Measurements from ENCODE around the gene RNASE12.

The RNASE12 gene

DNA sequence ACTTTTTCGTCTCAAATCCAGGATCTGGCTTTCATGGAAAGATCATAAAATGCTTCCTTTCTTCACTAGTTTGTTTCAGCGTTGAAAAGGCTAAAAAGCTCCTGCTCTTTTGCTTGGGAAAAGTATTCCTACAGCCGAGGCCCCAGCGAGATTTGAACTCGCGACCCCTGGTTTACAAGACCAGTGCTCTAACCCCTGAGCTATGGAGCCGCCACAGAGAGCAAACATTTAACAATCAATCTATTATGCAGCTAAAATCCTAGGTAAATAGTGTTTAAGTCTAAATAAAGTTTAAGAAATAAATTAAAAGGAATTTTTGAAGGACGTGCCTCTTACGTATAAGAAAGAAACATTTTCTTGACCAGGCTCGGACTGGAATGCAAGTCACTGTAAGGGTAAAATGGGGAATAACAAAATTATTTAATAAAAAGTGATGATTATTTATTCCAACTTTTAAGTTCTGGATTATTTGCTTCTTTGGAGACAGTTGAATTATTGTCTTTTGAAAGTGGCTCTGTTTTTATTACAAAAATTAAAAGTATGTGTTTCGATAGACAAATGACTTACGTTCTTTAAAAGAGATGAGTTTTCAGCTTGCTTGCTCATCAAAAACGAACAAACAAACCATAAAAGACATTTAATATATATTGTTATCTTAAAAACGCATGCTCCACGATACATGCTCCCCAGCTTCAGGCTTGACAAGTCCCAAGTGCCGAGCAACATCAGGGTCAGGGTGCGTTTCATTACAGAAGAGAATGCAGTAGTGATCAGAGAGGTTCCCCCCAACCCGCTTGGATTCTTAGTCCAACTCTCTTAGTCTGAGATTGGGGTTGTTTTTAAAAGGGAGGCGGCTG lies 40.1 kb upstream of the RNASE12 start:
- TF ChIP-seq TEAD4 (IDR thresholded peaks at IDR 0.05) (peak; percentile 88), NFIC (IDR thresholded peaks at IDR 0.05) (no peak), ZBTB7A (IDR thresholded peaks at IDR 0.05; ENCODE audit: low read depth) (no peak)

DNA sequence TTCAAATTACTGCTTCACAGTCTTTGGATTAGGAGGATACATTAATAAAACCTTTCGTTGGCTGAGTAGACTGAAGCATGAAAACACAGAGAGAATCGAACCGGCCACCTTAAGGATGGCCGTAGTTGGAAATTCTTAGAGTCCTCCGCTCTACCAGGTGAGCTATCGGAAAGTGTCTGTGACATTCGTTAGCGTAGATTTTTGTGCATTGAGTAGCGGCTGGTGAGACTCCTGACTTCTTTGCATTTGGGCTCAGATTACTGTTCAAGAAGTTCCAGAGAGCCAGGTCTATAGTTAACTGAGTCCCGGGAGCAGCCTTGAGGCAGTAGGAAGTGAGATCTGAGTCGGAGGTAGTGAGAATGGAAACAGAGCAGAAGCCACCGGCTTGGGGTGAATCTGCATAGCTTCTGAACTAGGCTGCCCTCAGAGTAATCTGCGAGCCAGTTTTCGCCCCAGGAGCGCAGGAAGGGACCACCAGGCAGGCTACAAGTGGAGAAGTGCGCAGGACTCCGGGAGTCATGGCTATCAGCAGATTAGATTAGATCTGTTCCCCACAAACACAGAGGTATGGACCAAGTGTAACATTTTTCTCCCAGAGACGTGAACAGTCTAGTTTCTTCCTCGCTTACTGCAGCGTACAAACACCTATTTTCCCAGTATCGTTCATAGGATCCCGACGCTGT lies 39.3 kb upstream of the RNASE12 start:
- TF ChIP-seq TEAD4 (IDR thresholded peaks at IDR 0.05) (peak; percentile 70), FOXM1 (IDR thresholded peaks at IDR 0.05; ENCODE audit: borderline replicate concordance, low read depth) (no peak)

DNA sequence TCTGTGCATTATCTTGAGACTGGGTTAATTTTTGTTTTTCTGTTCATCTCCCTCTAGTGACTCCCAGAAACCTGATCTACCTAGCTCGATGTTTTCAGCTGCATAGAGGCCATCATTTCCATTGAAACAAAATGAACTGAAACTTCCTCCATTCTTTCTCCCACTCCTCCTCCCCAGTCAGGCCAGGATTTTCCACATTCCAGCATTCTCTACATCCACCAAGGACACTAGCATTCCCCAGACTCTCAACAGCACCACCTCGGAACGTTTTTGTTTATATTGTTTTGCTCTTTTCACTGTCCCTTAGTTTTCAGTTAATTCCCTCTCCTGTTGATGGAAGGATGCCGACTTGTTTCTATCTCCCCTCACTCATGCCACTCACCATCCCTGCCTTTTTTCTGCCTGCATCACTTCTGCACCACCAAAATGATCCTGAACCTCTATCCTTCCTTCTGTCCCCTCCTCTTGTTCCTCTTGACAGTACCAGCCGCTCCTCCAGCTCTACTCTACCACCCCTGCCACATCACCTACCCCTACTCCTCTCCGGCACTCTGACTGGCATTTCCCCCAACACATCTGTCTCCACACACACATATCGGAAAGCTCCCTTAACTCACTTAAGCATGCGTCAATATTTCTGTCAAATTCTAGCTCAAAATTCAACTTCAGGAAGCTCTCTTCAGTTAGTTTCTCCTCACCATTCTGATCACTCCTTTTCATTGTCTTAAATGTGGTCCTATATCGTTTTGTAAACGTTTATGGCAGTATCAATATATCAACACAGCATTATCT lies 37.1 kb upstream of the RNASE12 start:
- TF ChIP-seq, protein P1, sequence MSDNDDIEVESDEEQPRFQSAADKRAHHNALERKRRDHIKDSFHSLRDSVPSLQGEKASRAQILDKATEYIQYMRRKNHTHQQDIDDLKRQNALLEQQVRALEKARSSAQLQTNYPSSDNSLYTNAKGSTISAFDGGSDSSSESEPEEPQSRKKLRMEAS (IDR thresholded peaks at IDR 0.05) = no peak
- TF ChIP-seq NFIC (IDR thresholded peaks at IDR 0.05) (no peak), TCF12 (IDR thresholded peaks at IDR 0.05; ENCODE audit: low read depth) (no peak), EP300 (IDR thresholded peaks at IDR 0.05; ENCODE audit: borderline replicate concordance) (no peak), CREB1 (IDR thresholded peaks at IDR 0.05; ENCODE audit: low read depth) (no peak), TEAD4 (IDR thresholded peaks at IDR 0.05) (no peak), RAD21 (IDR thresholded peaks at IDR 0.05; ENCODE audit: low read depth) (no peak), FOXM1 (IDR thresholded peaks at IDR 0.05; ENCODE audit: borderline replicate concordance, low read depth) (no peak), TAF1 (IDR thresholded peaks at IDR 0.05; ENCODE audit: low read depth) (no peak), EGR1 (IDR thresholded peaks at IDR 0.05) (no peak), CEBPB (IDR thresholded peaks at IDR 0.05) (no peak), YY1 (IDR thresholded peaks at IDR 0.05; ENCODE audit: low read depth) (no peak)
- TF ChIP-seq, protein P2, sequence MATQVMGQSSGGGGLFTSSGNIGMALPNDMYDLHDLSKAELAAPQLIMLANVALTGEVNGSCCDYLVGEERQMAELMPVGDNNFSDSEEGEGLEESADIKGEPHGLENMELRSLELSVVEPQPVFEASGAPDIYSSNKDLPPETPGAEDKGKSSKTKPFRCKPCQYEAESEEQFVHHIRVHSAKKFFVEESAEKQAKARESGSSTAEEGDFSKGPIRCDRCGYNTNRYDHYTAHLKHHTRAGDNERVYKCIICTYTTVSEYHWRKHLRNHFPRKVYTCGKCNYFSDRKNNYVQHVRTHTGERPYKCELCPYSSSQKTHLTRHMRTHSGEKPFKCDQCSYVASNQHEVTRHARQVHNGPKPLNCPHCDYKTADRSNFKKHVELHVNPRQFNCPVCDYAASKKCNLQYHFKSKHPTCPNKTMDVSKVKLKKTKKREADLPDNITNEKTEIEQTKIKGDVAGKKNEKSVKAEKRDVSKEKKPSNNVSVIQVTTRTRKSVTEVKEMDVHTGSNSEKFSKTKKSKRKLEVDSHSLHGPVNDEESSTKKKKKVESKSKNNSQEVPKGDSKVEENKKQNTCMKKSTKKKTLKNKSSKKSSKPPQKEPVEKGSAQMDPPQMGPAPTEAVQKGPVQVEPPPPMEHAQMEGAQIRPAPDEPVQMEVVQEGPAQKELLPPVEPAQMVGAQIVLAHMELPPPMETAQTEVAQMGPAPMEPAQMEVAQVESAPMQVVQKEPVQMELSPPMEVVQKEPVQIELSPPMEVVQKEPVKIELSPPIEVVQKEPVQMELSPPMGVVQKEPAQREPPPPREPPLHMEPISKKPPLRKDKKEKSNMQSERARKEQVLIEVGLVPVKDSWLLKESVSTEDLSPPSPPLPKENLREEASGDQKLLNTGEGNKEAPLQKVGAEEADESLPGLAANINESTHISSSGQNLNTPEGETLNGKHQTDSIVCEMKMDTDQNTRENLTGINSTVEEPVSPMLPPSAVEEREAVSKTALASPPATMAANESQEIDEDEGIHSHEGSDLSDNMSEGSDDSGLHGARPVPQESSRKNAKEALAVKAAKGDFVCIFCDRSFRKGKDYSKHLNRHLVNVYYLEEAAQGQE (IDR thresholded peaks at IDR 0.05; ENCODE audit: low read depth) = no peak
- TF ChIP-seq, protein P3, sequence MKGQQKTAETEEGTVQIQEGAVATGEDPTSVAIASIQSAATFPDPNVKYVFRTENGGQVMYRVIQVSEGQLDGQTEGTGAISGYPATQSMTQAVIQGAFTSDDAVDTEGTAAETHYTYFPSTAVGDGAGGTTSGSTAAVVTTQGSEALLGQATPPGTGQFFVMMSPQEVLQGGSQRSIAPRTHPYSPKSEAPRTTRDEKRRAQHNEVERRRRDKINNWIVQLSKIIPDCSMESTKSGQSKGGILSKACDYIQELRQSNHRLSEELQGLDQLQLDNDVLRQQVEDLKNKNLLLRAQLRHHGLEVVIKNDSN (IDR thresholded peaks at IDR 0.05) = no peak

DNA sequence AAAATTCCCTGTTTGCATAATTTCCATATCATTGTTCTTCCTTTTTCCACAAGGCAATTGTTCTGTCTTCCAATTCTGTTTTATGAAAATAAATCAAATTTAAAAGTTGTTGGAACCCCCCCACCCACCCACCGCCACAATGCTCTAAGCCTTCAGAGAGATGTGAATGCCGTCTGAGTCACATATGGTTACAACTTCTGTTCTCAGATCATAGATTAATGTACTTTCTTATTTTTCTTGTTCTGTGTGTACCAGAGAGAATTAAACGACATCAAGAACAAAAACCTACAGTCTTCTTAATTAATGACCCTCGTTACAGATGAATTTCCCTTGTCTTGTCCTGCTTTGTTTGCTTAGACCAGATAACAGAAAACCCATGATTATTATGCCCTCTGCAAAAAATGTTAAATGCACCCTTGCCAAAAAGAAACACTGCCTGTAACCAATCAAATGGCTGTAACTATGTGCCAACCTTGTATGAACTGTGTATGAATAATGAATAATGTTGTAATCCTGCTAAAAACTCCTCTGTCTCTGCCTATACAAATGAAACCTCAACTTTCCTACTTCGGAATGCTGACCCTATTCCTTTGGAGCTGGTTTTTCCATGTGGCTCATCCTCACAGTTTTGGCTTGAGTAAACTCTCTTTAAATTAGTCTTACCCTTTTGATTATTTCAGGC lies 36.3 kb upstream of the RNASE12 start:
- TF ChIP-seq TEAD4 (IDR thresholded peaks at IDR 0.05) = no peak
- no peak for TF ChIP-seq CEBPB (IDR thresholded peaks at IDR 0.05)
- TF ChIP-seq, protein P1 (IDR thresholded peaks at IDR 0.05) = no peak
- TF ChIP-seq FOXM1 (IDR thresholded peaks at IDR 0.05; ENCODE audit: borderline replicate concordance, low read depth) = no peak
- TF ChIP-seq, protein P3 (IDR thresholded peaks at IDR 0.05) = no peak
- TF ChIP-seq EGR1 (IDR thresholded peaks at IDR 0.05) = no peak
- TF ChIP-seq EP300 (IDR thresholded peaks at IDR 0.05; ENCODE audit: borderline replicate concordance) = no peak
- TF ChIP-seq YY1 (IDR thresholded peaks at IDR 0.05; ENCODE audit: low read depth) = no peak
- TF ChIP-seq ZBTB7A (IDR thresholded peaks at IDR 0.05; ENCODE audit: low read depth) = no peak
- no peak for TF ChIP-seq TAF1 (IDR thresholded peaks at IDR 0.05; ENCODE audit: low read depth)
- TF ChIP-seq RAD21 (IDR thresholded peaks at IDR 0.05; ENCODE audit: low read depth) = no peak
- no peak for TF ChIP-seq NFIC (IDR thresholded peaks at IDR 0.05)
- TF ChIP-seq, protein P2 (IDR thresholded peaks at IDR 0.05; ENCODE audit: low read depth) = no peak
- TF ChIP-seq CREB1 (IDR thresholded peaks at IDR 0.05; ENCODE audit: low read depth) = no peak
- no peak for TF ChIP-seq TCF12 (IDR thresholded peaks at IDR 0.05; ENCODE audit: low read depth)

DNA sequence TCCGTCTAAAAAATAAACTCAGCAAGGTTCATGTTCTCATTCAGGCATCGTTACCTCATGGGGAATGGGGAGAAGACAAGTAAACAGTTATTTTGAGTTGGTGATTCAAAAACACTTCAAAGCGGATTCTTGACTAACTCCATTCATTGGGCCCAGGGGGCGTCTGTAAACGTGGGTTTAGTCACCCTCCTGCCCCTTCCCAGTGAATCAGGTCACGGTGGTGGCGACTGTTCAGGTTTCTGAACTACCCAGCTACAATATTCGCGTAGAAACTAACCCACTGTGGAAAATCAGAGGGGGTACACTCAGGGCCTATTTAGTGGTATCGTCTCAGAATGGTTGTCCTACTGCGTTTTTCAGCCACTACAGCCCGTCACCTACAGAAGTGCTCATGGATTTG lies 35.1 kb upstream of the RNASE12 start:
- TF ChIP-seq CEBPB (IDR thresholded peaks at IDR 0.05) = no peak
- no peak for TF ChIP-seq FOXM1 (IDR thresholded peaks at IDR 0.05; ENCODE audit: borderline replicate concordance, low read depth)
- no peak for TF ChIP-seq CREB1 (IDR thresholded peaks at IDR 0.05; ENCODE audit: low read depth)
- TF ChIP-seq, protein P2 (IDR thresholded peaks at IDR 0.05; ENCODE audit: low read depth) = no peak
- TF ChIP-seq TCF12 (IDR thresholded peaks at IDR 0.05; ENCODE audit: low read depth) = no peak
- TF ChIP-seq, protein P3 (IDR thresholded peaks at IDR 0.05) = no peak
- no peak for TF ChIP-seq RAD21 (IDR thresholded peaks at IDR 0.05; ENCODE audit: low read depth)
- TF ChIP-seq YY1 (IDR thresholded peaks at IDR 0.05; ENCODE audit: low read depth) = no peak
- TF ChIP-seq TEAD4 (IDR thresholded peaks at IDR 0.05) = no peak
- no peak for TF ChIP-seq EGR1 (IDR thresholded peaks at IDR 0.05)
- TF ChIP-seq, protein P1 (IDR thresholded peaks at IDR 0.05) = no peak
- no peak for TF ChIP-seq EP300 (IDR thresholded peaks at IDR 0.05; ENCODE audit: borderline replicate concordance)
- no peak for TF ChIP-seq TAF1 (IDR thresholded peaks at IDR 0.05; ENCODE audit: low read depth)

All from Ishikawa (cell line).